Measurements from ENCODE around the gene JADE3. TPM values are rescaled to one million over a fixed set of nuclear protein-coding genes. Genes with fewer than 3 reads are reported as not detected.

JADE3 gene
- total and polyA plus RNA-seq, 2 experiments from 2014 or later: 4.5 to 15.3 TPM

GRCh38 chrX:47060708-47061107 is 148.5 kb downstream of the JADE3 start:
- no peaks in the 10 kb centered on the region for H4K20me1 ChIP-seq (replicated peaks; ENCODE audit: insufficient read depth)
- no peaks in the 10 kb centered on the region for H3K27me3 ChIP-seq (ENCODE audit: insufficient read depth)
- H2AFZ ChIP-seq: no peak overlapping the region
- Mint-ChIP-seq H3K27me3 (ENCODE audit: insufficient read depth, low read depth, poor library complexity) (no peaks in the 10 kb centered on the region), H3K9me3 (no peaks in the 10 kb centered on the region), H3K36me3 (ENCODE audit: low read depth) (peaks cover 14% of the 10 kb centered on the region; the same call in 2 of the 3 replicates), H3K4me1 (no peaks in the 10 kb centered on the region), H3K4me3 (no peak overlapping the region), H3K27ac (no peak overlapping the region)
- H3K4me2 ChIP-seq: no peak overlapping the region
- H3K4me1 ChIP-seq (ENCODE audit: insufficient read depth): no peaks in the 10 kb centered on the region
- ATAC-seq (no peak), DNase-seq (ENCODE audit: low spot score) (no peak)
- H3K9me2 ChIP-seq (ENCODE audit: insufficient read depth): no peaks in the 10 kb centered on the region
- no peaks in the 10 kb centered on the region for H3K79me2 ChIP-seq (replicated peaks; ENCODE audit: insufficient read depth)
- no peaks in the 10 kb centered on the region for H3K36me3 ChIP-seq (ENCODE audit: insufficient read depth)
- TF ChIP-seq EZH2 (IDR thresholded peaks at IDR 0.05; ENCODE audit: low read depth, unreplicated experiment) (no peak), CTCF (conservative IDR thresholded peaks at IDR 0.05; ENCODE audit: low read depth in 2 of 2) (no peak), STAT1 (IDR thresholded peaks at IDR 0.05; ENCODE audit: unreplicated experiment) (no peak), NANOG (IDR thresholded peaks at IDR 0.05; ENCODE audit: borderline replicate concordance) (no peak), REST (IDR thresholded peaks at IDR 0.05; ENCODE audit: unreplicated experiment) (no peak), POLR2AphosphoS5 (IDR thresholded peaks at IDR 0.05; ENCODE audit: low read depth) (no peak), EZH2phosphoT487 (IDR thresholded peaks at IDR 0.05; ENCODE audit: unreplicated experiment) (no peak)
- H3F3A ChIP-seq (replicated peaks; ENCODE audit: low read depth): no peaks in the 10 kb centered on the region
- no peak overlapping the region for H3K27ac ChIP-seq (ENCODE audit: low read depth)
- H3K4me3 ChIP-seq: no peak overlapping the region

GRCh38 chrX:47061238-47061919 is 149.2 kb downstream of the JADE3 start:
- no peaks in the 10 kb centered on the region for H3K27me3 Mint-ChIP-seq (ENCODE audit: insufficient read depth, low read depth, poor library complexity)
- Histone ChIP-seq H2AFZ (no peak overlapping the region), H3F3A (replicated peaks; ENCODE audit: low read depth) (no peaks in the 10 kb centered on the region), H3K36me3 (ENCODE audit: insufficient read depth) (no peaks in the 10 kb centered on the region), H3K4me3 (no peak overlapping the region), H3K27ac (ENCODE audit: low read depth) (no peak overlapping the region), H3K27me3 (ENCODE audit: insufficient read depth) (no peaks in the 10 kb centered on the region), H4K20me1 (replicated peaks; ENCODE audit: insufficient read depth) (no peaks in the 10 kb centered on the region), H3K79me2 (replicated peaks; ENCODE audit: insufficient read depth) (no peaks in the 10 kb centered on the region), H3K4me1 (ENCODE audit: insufficient read depth) (no peaks in the 10 kb centered on the region), H3K4me2 (no peak overlapping the region), H3K9me2 (ENCODE audit: insufficient read depth) (no peaks in the 10 kb centered on the region)
- no peak overlapping the region for H3K4me3 Mint-ChIP-seq
- H3K9me3 Mint-ChIP-seq: no peaks in the 10 kb centered on the region
- H3K36me3 Mint-ChIP-seq (ENCODE audit: low read depth): peaks cover 14% of the 10 kb centered on the region; the same call in 2 of the 3 replicates
- no peak for TF ChIP-seq NANOG (IDR thresholded peaks at IDR 0.05; ENCODE audit: borderline replicate concordance)
- TF ChIP-seq CREB1 (CRISPR knock-in tag; IDR thresholded peaks at IDR 0.05; ENCODE audit: low read depth): no peak
- no peak for TF ChIP-seq ZNF331 (CRISPR knock-in tag; IDR thresholded peaks at IDR 0.05; ENCODE audit: low read depth)
- no peak for TF ChIP-seq EZH2 (IDR thresholded peaks at IDR 0.05; ENCODE audit: low read depth, unreplicated experiment)
- no peak overlapping the region for H3K27ac Mint-ChIP-seq
- H3K4me1 Mint-ChIP-seq: no peaks in the 10 kb centered on the region
- no peak for ATAC-seq
- no peak for DNase-seq (ENCODE audit: low spot score)

Measured in GM23338 (cell line).